GM12874 (cell line): ENCODE results near the gene SH2D5.

Experiments
- CTCF ChIP-seq: IDR thresholded peaks from 2 replicates; pipeline ENCODE4 v1.5.1; 2011; ENCODE audit warnings: low read depth, mild to moderate bottlenecking, control low read depth, low read length, moderate library complexity; ENCODE audit not compliant: insufficient read depth

The SH2D5 gene

GRCh38 chr1:20695515-20695914 is 37.0 kb downstream of the SH2D5 start:
- TF ChIP-seq CTCF = no peak

DNA sequence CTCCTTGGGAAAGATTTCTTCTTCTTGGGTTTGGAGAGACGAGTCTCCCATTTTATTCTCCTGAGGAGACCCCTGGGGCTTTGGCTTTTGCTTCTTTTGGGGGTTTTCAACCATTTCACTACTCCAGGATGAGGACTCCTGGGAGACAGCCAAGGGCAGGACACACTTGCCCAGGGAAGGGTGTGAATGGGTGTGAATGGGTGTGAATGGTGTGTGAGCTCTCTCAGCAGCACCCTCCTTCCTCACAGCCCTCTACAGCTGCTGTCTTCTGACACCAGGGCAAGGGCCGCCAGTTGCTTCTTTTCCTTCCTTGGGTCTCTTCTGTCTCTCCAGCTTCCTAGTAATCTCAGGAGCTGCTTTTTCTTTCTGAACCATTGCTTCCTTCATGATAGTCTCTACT is 38.9 kb downstream of the SH2D5 start:
- no peak for TF ChIP-seq CTCF

DNA sequence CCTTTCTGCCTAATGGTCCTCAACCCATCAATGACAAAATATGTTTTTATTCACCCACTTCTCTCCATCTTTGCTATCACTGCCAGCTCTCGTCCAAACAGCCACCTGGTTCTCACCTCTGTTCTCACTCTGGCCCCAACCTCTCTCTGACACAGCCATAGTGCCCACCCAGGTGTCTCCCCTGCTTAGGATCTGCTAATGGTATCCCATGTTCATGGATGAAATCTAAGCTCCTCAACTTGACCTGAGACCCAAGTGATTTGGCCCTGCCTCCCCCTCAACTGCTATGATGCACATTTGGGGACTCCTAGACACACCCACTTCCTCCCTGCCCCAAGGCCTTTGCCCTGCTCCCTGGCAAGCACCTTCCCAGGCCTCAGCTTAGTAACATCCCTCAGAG is 40.6 kb downstream of the SH2D5 start:
- TF ChIP-seq CTCF = no peak

GRCh38 chr1:20689645-20690056 is 42.9 kb downstream of the SH2D5 start:
- TF ChIP-seq CTCF = no peak

DNA sequence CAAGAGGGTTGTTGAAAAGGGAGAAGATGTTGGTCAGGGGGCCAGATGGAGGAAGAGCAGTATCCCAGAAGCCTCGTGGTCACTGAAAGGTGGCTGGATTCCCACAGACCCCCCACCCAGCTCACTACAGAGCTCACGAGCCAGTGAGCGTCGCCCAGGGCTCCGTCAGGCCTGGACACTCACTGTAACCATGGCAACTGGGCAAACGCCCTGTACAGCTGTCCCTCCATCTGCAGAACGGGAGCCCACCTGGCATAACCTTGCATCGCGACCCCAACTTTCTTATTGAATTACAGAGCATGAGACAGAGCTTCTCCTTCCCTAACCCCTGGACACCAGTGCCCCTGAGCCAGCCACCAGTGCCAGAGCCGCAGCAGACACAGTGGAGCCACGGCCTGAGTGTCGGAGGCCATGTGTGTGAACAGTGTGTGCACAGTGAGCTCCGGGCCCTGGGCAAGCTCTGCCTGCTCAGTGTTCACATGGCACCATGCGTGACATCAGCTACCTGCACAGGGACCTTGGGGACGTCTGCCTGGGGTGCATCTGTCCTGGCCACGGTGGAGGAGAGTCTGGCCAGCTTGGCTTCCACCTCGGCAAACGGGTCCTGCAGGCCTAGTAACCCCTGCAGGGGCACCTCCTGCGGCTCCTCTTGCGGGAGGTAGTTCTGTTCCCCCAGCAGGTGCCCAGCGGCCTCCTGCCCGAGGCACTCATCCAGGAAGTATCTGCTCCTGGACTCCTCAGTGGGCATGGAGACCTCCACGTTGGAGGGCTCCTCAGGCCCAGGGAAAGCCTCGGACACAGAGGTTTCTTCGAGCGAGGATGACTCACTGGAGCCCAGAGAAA is 45.4 kb downstream of the SH2D5 start:
- TF ChIP-seq CTCF = no peak

DNA sequence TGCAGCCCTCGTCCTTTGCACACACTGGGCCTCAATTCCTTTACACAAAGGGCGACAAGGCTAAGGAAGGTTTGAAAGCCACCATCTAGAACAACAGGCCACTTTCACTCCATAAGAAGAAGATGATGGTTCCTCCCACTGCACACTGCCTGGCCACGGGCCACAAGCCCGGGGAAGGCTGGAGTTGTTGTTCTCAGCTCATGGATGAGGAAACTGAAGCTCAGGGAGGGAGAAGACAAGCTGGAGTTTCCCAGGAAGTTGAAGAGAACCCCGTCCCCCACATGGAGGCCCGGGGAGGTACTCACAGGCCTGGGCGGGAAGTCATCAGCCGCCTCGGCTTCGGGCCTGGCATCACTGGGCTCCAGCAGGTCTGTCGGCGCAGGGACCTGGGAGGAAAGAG is 46.8 kb downstream of the SH2D5 start:
- TF ChIP-seq CTCF = no peak

GRCh38 chr1:20685099-20685662 is 47.3 kb downstream of the SH2D5 start:
- TF ChIP-seq CTCF = no peak
